Stromal cell of bone marrow (primary cell): ENCODE data around the gene TXN.
"Not testable (repeated sequence)": the region's sequence is repeated elsewhere in the genome, so short reads cannot be mapped to it uniquely, and the experiment has no call there.

Experiments
- DNase-seq: peaks from one replicate; pipeline ENCODE4 v3.0.0-alpha.2; 2012; ENCODE audit warnings: low read depth

Gene TXN

GRCh38 chr9:110208031-110208430 is 48.3 kb downstream of the TXN start, which contains the start of gene C9orf152:
Gene C9orf152, minus strand, starts transcription at chr9:110208159. Its CDS starts 580 bp downstream, at chr9:110207579.
- DNase-seq: no peak

DNA sequence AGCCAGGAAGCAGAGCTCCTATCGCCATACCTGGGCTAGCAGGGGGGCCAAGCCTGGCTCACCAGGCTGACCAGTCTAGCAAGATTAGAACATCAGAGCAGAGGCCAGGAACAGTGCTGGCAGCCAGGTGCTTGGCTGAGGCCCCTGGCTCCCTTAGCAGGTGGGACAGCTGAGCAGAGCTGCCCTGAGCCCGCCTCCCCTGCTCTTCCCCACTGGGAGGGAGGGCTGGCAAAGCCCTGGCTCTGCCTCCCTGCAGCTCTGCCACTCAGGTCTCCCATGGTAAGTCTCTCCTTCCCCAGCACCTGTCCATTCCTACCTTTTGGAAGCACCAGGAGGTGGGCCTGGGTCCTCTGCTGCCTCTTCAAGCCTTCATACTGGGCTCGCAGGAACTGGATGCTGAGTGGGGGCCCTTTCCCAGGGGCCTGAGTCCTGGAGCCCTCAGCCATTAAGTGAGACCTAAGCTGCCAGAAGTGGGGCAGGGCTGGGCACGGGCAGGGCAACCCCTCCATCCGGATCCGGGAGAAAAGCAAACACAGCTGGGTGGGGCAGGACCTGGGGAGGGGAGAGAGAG is 49.2 kb downstream of the TXN start:
- DNase-seq: no peak

GRCh38 chr9:110206389-110206788 is 49.9 kb downstream of the TXN start:
- DNase-seq: no peak

DNA sequence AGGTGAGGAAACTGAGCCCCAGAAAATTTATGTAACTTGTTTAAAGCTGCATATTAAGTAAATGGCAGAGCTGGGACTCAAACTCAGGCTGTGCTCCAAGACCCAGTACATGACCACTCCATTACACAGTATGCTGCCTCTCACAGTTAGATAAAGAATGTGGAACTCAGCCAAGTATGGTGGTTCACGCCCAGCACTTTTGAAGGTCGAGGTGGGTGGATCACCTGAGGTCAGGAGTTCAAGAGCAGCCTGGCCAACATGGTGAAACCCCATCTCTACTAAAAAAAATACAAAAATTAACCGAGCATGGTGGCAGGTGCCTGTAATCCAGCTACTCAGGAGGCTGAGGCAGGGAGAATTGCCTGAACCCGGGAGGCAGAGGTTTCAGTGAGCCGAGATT is 50.7 kb downstream of the TXN start:
- not testable (repeated sequence) for DNase-seq

DNA sequence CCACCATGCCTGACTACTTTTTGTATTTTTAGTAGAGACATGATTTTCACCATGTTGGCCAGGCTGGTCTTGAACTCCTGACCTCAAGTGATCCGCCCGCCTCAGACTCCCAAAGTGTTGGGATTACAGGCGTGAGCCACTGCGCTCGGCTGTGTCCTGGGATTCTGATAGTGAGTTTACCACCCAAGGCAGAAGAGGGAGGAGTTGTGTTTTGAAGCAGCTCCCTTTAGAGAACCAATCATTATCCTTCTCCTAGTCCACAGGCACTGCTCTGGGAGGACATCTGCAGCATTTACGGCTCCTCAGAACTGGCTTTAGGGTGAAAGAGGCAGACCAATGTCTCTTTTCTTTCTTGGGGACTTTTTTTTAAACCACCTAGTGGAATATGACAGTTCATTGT is 54.1 kb downstream of the TXN start:
- no peak for DNase-seq

DNA sequence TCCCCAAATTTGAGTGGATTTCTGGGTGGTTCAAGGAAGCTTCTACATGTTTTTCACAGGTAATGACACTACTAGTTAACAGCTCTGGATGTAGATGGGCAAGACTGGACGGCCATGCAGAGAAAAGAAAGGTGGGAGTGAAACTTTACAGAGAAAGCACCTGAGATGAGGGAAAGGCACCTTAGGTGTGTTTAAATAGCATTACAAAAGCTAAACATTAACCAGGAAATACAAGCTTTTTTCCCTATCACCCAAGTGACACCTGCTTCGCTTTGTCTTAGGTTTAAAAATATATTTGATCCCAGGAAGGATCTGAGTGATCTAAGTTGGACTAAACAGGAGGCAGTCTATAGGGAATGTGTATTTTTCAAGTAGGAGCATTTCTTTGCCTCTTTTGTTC is 56.7 kb downstream of the TXN start:
- no peak for DNase-seq

DNA sequence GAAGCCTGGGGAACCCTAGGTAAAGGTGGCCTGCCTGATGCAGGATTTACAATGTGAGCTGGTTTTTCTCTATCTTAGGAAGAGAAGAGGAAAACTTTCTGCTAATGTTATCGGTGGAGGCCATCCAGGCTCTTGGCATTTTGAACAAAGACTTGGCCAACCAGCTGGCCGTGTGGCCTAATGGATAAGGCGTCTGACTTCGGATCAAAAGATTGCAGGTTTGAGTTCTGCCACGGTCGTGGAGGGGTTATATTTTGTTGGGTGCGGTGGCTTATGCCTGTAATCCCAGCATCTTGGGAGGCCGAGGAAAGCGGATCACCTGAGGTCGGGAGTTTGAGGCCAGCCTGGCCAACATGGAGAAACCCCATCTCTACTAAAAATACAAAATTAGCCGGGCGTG is 58.0 kb downstream of the TXN start:
- no peak for DNase-seq

DNA sequence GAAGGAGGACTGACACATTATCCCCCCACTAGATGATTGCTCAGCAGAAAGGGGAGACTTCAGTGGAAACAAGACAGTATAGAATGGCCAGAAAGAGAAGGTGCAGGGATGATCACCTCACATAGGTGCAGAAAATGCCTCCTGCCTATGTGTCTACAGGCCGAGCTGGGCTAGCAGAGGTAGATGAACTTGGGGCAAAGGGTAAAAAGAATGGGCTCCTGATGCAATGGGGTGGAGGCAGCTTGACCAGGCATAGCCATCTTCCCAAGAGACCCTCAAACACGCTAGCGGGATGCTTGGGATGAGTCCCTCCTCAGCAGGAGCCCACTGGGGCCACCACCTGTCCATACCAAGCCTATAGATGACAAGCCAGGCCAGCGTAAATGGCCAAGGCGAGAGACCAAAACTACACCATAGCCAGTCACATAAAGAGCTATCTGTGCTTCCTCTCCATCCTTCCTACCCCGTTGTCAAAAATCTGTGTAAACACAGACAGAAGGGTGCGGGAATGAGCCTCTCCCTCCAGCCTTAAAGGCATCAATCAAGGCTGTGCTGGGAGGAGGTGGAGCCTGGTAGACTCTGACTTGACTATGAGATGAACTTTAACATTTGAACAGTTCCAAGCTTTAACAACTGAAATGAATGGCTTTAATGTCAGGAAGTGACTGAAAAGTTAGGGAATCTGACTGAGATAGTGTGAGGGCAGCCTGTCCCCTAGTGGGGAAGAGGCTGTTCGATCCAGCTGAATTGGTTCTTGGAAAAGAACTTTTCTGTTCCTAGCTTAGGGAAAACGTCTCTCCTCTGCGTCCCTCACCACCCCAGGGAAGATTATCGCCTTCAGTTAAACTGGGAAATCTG is 58.7 kb downstream of the TXN start:
- DNase-seq: no peak

- not testable (repeated sequence) for DNase-seq
Observed at GRCh38 chr9:110196084-110196499, 60.2 kb downstream of the TXN start.
